ENCODE data around the gene DHRS7B.

Gene DHRS7B

GRCh38 chr17:21164620-21165019 is 37.9 kb downstream of the DHRS7B start:
- TF ChIP-seq SIN3A (IDR thresholded peaks at IDR 0.05; ENCODE audit: borderline replicate concordance, insufficient read depth, low read length) (no peak), REST (IDR thresholded peaks at IDR 0.05; ENCODE audit: insufficient read depth in 1 of 2, low read depth in 2 of 2, low read length in 2 of 2) (no peak), TAF1 (IDR thresholded peaks at IDR 0.05; ENCODE audit: borderline replicate concordance, insufficient read depth, low read length) (no peak), POLR2AphosphoS5 (IDR thresholded peaks at IDR 0.05; ENCODE audit: low read depth, low read length) (no peak), FOXP2 (optimal IDR thresholded peaks at IDR 0.05; ENCODE audit: borderline replicate concordance, extremely low read depth, extremely low read length, insufficient read depth) (no peak)

GRCh38 chr17:21165922-21166594 is 39.3 kb downstream of the DHRS7B start:
- TF ChIP-seq POLR2AphosphoS5 (IDR thresholded peaks at IDR 0.05; ENCODE audit: low read depth, low read length) (no peak), TAF1 (IDR thresholded peaks at IDR 0.05; ENCODE audit: borderline replicate concordance, insufficient read depth, low read length) (no peak), REST (IDR thresholded peaks at IDR 0.05; ENCODE audit: insufficient read depth in 1 of 2, low read depth in 2 of 2, low read length in 2 of 2) (no peak), SIN3A (IDR thresholded peaks at IDR 0.05; ENCODE audit: borderline replicate concordance, insufficient read depth, low read length) (no peak), FOXP2 (optimal IDR thresholded peaks at IDR 0.05; ENCODE audit: borderline replicate concordance, extremely low read depth, extremely low read length, insufficient read depth) (no peak)

GRCh38 chr17:21166595-21167210 is 39.9 kb downstream of the DHRS7B start:
- no peak for TF ChIP-seq TAF1 (IDR thresholded peaks at IDR 0.05; ENCODE audit: borderline replicate concordance, insufficient read depth, low read length)
- no peak for TF ChIP-seq POLR2AphosphoS5 (IDR thresholded peaks at IDR 0.05; ENCODE audit: low read depth, low read length)
- TF ChIP-seq SIN3A (IDR thresholded peaks at IDR 0.05; ENCODE audit: borderline replicate concordance, insufficient read depth, low read length), result no peak
- TF ChIP-seq FOXP2 (optimal IDR thresholded peaks at IDR 0.05; ENCODE audit: borderline replicate concordance, extremely low read depth, extremely low read length, insufficient read depth), result no peak
- TF ChIP-seq REST (IDR thresholded peaks at IDR 0.05; ENCODE audit: insufficient read depth in 1 of 2, low read depth in 2 of 2, low read length in 2 of 2), result no peak

- TF ChIP-seq FOXP2 (optimal IDR thresholded peaks at IDR 0.05; ENCODE audit: borderline replicate concordance, extremely low read depth, extremely low read length, insufficient read depth) (no peak), TAF1 (IDR thresholded peaks at IDR 0.05; ENCODE audit: borderline replicate concordance, insufficient read depth, low read length) (no peak), REST (IDR thresholded peaks at IDR 0.05; ENCODE audit: insufficient read depth in 1 of 2, low read depth in 2 of 2, low read length in 2 of 2) (no peak), POLR2AphosphoS5 (IDR thresholded peaks at IDR 0.05; ENCODE audit: low read depth, low read length) (no peak), SIN3A (IDR thresholded peaks at IDR 0.05; ENCODE audit: borderline replicate concordance, insufficient read depth, low read length) (no peak)
Measured at GRCh38 chr17:21167303-21167702, 40.5 kb downstream of the DHRS7B start.
